GM19438 (cell line): ENCODE measurements around the gene ARID1B.
"Not testable (repeated sequence)": the region's sequence is repeated elsewhere in the genome, so short reads cannot be mapped to it uniquely, and the experiment has no call there.

ENCODE experiments used
- ATAC-seq: cut with Tn5 transposase; IDR thresholded peaks from one replicate; pipeline ENCODE4 v1.9.1; 2021; ENCODE audit warnings: low read depth; ENCODE audit not compliant: unreplicated experiment

Gene ARID1B

DNA sequence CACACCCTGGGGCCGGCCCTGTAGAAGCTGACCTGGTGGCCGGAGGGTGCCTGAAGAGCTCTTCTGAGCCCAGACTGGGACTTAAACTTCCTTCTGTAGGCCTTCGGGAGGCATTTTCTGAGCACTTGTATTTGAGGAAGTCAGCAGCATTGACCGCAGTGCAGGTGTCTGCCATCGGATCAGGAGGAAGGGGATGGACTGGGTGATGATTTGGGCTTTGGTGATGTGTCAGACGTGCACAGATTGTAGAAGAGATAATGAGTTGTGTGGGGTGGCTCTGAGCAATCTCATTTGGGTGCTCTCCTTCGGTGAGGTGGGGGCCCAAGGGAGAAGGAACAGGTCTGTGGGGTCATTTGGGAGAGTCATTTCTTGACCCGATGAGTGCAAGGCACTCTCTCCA is 150.9 kb downstream of the ARID1B start:
- no peak for ATAC-seq

DNA sequence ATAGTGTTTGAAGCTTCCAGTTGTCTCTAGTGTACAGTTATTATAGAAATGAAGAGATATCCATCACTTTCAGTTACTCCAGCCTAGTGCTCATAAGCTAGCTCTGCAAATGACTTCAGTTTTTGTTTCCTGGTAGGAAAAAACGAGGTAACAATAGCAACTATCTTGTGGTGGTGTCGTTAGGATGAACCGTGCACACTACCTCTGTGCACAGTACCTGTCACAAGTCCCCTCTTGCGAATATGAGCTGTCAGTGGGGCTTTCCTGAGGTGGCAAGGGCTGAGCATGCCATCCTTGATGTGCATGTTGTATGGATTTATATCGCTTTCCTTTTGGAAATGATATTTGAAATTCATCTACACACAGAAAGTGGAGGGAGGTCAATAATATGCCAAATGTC is 151.8 kb downstream of the ARID1B start:
- no peak for ATAC-seq

DNA sequence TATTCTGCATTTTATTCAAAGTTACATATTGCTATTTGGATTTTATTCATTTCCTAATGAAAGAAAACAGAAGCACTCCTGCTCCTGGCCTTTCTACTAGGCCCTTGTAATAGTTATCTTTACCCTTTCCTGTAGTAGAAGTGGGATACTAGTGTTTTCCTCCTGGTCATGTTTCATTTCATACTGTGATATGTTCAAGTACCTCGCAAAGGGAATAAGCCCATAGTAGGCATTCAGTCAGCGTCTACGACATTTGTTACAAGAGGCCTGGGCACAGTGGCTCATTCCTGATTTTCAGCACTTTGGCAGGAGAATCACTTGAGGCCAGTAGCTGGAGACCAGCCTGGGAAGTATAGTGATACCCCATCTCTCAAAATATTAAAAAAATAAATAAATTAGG is 154.1 kb downstream of the ARID1B start:
- no peak for ATAC-seq

DNA sequence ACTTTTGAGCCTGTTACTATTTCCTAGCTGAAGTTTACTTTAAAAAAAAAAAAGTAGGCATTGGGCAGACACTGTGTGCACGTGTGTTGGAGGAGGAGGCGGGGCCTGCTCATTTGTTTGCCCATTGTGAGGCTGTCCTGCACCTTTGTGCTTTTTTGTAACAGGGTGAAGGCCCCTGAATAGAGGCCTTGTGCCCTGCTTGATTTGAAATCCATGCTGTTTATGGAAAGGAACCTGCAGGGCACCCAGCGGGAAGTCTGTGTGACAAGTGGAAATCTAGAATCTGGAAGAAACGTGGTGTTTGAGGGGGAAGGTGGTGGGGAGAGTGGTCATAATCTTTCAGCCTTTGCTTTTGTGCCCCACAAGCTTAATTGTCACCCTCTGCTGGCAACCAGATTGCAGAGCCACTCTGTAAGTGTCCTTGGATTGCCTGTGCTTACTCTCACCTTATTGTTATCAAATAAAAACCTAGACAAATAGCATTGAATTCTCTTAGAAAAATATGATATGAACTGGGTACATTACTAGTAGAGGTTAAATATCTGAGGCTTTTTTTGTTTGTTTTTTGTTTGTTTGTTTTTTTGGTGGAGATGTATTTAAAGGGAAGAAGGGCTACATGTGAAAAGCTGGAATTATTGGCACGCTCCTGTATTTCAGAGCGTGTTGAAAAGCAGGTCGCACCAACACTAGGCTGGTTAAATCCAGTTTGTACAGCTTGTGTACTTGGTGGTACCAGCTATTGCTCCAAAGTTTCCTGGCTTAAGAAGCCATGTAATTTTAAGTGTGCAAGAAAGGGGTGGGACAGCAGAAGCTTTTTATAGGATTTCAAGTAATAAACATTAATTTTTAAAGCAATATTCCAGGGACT is 156.3 kb downstream of the ARID1B start:
- ATAC-seq, result no peak

DNA sequence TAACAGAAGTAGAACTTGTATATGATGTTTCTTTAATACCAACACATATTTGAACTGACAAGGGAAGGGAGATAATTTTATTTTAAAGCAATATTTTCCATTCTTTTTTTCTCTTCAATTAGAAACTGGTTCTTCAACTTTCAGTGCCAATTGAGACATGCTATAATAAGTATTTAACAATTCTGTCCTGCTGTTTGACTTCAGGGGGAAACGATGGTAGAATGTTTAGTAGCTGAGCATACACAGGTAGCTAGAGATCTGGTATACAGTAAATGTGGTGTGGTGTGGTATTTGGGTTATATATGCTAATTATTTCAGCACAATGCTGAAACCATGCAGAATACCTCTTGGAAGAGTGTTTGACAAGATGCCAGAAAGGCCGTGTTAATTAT is 156.9 kb downstream of the ARID1B start:
- ATAC-seq, result no peak

DNA sequence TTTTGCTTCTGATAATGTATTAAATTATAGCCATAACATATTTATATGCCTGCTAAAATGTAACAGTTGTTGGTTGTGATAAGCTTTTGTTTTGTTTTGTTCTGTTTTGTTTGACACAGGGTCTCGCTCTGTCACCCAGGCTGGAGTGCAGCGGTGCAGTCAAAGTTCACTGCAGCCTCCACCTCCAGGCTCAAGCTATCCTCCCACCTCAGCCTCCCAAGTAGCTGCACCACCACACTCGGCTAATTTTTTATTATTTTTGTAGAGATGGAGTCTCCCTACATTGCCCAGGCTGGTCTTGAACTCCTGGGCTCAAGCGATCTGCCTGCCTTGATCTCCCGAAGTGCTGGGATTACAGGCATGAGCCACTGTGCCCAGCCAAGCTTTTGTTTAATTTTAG is 157.8 kb downstream of the ARID1B start:
- ATAC-seq, result no peak

DNA sequence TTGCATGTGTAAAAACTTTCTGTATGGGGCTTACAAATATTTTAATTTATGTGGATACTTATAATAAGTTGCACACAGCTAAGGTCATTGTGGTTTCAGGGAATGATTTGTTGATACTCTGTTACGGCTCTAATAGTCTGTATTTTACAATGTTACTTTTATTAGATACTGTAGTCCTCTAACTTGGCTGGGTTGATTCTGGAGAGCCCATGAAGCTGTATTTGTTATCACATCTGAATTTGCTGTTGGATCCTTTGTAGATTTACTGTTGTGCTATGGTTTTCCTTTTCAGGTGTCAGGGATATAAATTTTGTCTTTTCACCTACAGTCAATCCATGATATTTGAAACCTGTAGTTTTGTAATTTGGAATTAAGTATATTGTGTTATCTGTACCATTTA is 161.0 kb downstream of the ARID1B start:
- ATAC-seq, result no peak

DNA sequence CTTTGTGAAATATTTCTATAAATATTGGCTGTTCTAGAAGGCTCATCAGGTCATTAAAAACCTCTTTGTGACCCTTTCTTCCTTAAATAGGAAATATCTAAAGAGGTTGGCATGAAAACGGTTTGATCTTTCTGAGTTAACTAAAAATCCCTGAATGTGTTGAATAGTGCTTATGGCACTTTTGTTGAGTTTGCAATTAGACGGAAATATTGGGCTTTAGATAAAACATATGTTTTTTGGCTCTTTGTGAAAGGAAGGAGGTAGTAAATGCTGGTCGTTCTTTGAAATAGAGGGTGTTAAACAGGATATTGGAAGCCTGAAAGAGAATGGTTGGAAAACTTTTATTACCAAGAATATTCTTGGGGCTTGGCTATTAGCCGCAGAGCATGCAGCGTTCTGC is 163.0 kb downstream of the ARID1B start:
- no peak for ATAC-seq

DNA sequence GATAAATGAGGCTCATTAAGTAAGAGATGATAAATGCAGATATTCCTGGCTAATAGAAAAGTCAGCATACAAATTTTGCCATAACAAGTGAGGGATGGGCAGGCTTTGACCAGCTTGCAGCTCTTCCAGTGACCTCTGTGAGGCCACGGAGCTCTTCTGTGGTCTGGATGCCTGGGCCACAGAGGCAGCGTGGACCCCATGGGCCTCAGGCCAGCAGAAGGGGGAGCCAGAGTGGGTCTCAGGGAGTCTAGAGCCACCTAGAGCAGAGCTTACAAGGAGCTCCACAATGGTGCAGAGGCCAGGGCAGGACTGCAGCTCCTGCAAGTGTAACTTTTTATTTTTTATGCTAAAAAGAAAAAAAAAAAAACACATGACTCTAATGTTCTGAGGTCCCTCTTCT is 165.1 kb downstream of the ARID1B start:
- no peak for ATAC-seq

DNA sequence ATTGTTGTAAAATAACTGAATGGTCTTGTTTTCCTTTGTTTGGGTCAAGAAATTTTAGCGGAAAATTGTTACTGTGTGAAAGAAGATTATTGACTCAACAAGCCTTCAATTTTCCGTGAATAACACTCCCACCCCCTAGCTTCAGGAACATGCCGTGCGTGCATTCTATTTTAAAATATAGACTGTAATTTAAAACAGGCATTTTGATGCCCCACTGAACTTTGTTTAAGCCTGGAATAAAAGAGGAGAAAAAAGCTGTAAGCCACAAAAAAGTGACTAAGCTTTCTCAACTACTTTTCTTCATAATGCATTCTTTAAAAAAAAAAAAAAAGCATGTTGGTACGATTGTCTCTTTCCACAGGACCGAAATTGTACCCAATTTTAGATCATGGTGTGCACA is 166.0 kb downstream of the ARID1B start:
- no peak for ATAC-seq

DNA sequence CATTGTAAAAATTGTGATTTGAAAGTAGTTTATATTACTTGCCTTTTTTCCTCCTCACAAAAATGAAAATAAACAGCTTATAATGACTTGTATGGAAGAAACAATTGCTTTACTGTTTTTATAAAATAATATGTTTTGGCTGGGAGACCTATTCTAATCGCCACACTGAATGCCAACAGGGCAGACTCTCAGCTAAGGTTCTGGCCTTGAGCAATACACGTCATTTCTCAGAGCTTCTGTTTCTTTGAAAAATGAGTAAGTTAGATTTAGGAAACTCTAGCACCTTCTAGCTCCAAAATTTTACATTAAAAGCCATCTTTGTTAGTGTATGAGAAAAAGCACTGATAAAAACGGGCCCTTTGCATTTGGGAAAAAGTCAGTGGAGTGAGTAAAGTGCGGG is 166.6 kb downstream of the ARID1B start:
- no peak for ATAC-seq

DNA sequence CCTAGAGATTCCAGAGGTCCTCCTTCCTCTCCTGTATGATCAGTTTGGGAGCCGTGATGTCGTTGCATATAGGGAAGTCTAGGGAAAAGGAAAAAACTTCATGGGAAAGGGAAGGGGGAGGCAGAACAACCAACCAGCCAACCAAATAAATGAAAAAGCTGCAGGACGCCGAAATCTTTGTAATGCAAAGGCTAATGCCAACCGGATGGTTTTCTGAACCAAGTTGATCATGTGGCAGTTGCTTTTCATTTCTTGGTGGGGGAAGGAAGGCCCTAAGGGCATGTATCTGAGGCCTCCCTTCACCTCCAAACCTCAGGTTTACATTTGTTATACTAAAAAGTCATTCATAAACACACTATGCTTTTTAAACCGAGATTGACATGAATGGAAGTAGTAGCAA is 167.2 kb downstream of the ARID1B start:
- ATAC-seq, result no peak

DNA sequence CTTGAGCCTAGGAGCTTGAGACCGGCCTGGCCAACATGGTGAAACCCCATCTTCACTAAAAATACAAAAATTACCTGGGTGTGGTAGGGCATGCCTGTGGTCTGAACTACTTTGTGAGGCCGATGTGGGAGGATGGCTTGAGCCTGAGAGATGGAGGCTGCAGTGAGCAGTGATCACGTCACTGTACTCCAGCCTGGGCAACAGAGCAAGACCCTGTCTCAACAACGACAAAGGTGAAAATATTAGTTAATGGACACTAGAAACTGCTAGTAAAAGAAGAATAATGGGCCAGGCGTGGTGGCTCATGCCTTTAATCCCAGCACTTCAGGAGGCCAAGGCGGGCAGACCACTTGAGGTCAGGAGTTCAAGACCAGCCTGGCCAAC is 168.6 kb downstream of the ARID1B start:
- ATAC-seq, result not testable (repeated sequence)

DNA sequence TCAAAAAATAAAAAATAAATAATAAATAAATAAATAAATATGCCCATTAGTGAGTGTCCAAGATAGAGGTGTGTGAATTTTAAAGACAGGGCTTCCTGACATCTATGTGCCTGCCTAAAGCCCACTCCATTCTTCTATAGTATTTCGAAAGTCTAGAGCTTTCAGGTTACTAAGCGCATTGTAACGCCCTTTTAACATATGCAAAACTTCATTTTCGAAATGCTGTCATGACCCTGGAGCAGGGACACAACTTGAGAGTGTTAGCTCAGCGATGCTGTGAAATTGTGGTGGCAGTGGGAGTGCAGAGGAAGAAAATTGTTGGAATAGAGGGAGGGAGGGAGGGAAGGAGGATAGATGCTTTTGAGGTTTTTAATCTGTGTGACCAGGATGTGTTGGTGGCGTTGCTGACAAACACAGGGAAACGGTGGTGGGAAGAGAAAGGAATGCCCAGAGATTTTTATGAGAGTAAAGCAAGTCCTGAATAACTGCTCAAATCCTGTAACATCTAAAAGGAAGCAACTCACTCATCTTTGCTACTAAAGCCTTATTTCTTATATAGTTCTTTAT is 169.3 kb downstream of the ARID1B start:
- no peak for ATAC-seq

DNA sequence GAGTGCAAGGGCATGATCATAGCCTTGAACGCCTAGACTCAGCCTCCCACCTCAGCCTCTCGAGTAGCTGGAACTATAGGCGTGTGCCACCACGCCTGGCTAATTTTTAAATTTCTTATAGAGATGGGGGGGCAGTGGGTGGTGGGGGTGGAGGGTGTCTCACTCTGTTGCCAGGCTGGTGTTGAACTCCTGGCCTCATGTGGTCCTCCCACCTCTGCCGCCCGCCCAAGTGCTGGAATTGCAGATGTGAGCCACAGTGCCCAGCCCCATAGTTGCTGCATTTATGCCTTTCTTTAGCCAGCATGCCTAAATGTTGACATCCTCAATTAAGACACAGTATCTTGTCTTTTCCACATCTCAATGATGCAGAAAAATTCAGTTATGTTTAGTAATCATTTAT is 171.1 kb downstream of the ARID1B start:
- ATAC-seq, result no peak

DNA sequence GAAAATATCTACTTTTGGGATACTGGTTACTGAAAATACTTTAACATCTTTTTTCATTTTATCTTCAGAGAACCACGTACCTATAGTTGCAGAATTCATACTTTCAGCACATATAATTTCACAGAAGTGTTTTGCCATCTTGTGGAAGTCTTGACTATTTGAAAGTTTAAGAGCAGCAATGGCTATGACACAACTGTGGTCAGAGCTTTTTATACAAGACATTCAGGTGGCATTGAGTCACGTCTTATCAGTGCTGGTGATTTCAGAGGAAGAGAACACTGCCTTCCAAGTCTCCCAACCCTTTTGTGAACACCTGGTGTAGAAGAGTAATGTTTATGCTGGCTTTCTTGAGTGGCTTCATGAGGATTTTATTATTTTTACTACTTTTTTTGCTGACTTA is 171.6 kb downstream of the ARID1B start:
- ATAC-seq, result no peak

DNA sequence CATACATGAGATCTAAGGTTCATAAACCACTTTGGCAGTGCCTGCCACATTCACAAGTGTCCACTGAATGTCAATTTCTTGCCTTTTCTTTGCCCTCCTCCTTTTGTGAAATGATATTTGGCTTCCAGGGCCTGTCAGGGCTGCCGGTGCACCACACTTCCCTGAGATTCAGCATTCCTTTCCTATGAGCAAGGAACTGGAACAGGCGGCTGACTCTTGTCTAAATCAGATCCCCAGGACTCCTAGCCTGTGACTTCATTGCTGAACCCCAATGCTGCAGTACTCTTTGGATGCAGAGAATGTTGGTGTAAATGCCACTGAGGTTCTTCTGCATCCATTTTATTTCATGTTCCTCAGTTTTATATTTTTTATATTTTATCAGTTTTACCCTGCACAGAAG is 172.2 kb downstream of the ARID1B start:
- no peak for ATAC-seq

DNA sequence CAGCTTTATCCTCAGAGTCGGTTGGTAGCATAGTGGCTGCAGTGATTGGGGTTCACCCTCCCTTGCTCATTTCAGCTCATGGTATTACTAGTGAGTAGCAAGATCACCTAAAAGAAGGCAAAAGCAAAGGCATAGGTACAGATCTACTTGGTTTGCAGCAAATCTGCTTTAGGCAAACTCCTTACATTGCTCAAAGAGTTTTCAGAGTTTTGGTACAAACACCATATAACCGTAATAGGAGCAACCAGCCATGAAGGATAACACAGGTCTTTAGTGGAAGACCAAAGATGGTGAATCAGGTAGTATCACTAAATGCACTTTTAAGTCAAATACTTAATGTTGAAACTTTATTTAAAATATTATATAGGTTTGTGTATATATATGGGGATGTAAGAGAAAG is 172.9 kb downstream of the ARID1B start:
- no peak for ATAC-seq

DNA sequence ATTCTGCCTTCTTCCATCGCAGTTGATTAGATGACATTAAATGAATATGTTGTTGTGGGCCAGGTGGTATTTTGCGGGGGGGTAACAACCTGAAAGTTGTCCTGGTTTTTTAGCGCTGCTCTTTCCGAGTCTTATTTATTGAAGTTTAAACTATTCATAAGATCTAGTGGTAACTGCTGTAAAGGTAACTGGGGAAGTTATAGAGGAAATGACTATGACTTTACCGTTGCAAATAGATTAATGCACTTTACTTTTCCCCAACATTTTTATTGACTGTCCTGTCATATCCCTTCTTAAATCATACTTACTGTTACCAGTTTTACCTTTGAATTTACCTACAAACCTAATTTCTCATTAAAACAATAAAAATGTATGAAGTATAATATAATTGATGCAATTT is 173.4 kb downstream of the ARID1B start:
- no peak for ATAC-seq

DNA sequence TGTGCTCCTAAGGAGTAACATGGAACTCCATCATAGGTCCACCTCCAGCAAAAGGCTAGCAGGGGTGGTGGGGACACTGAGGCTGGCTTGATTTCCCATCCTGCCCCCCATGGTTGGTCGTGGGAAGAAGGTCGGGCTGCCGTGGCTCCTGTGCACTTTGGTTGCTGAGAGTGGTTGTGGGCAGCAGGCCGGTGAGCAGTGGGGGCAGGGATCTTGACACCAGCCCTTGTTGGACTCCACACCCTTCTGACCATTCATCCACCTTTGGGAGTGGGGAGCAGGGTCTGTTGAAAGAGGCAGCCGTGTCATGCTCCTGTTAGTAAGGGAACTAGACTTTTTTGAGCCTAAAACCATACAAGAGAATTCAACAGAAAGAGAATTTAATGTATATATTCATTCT is 175.2 kb downstream of the ARID1B start:
- no peak for ATAC-seq

DNA sequence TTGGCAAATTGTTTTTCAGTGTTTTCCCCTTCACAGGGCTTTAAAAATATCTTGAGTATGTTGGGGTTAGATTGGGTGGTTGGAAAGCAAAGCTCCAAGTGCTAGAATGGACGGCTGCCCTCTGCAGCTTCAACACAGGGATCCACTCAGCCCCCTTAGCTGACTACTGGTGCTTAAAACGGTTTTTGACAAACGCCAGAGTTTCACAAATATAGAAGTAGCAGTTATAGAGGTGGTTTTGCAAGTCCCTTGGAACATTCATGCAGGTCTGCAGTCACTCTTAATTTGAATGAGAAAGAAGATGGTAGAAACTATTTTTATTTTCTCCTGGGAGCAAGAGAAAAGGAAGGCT is 175.9 kb downstream of the ARID1B start:
- no peak for ATAC-seq

DNA sequence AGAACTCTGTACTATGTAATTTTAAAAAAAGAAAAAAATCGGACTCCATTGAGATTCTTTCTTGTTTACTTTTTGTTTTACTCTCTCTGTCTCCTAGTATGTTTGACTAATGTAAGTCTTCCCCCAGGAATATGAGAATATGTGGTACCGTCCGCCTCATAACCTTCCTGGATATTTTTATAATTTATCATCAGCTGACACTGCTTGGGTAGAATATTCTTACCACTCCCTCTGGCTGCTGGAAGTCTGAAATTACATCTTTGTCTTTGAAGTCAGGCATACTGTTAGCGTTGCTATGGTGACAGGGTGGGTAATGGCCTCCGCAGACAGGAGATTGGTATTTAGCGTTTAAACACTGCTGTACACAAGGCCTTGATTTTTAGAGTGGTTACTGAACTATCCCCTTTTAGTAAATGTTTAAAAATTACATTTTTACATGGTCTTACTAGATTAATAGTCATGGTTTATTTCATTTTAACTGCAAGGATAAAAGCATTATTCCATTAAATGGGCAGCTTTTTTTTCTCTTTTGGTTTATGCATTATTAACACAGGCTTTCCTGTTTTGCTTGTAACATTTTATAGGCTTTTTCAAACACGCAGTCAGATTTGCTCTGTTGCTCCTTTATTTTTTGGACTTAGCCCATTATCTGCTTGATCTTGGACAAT is 176.4 kb downstream of the ARID1B start:
- ATAC-seq, result no peak
